Measurements from ENCODE around the gene GOLGA6L1.
"Not testable (repeated sequence)": the region's sequence is repeated elsewhere in the genome, so short reads cannot be mapped to it uniquely, and the experiment has no call there.

The GOLGA6L1 gene

GRCh38 chr15:23136722-23137121, at the start of gene GOLGA6L1:
GOLGA6L1 (minus strand) TSS chr15:23136822; CDS start chr15:23136731, 91 bp downstream.
- not testable (repeated sequence) for DNase-seq

GRCh38 chr15:23181201-23181600, 44.6 kb upstream of the GOLGA6L1 start:
- DNase-seq, result not testable (repeated sequence)

GRCh38 chr15:23180547-23180927, 43.9 kb upstream of the GOLGA6L1 start:
- DNase-seq, result not testable (repeated sequence)

GRCh38 chr15:23179768-23180546, 43.3 kb upstream of the GOLGA6L1 start:
- DNase-seq, result not testable (repeated sequence)

- DNase-seq, result not testable (repeated sequence)
These were observed 40.1 kb upstream of the GOLGA6L1 start for GRCh38 chr15:23176683-23177082.

- not testable (repeated sequence) for DNase-seq
These were observed 39.0 kb upstream of the GOLGA6L1 start for GRCh38 chr15:23175606-23176005.

- DNase-seq, result not testable (repeated sequence)
These were observed 38.1 kb upstream of the GOLGA6L1 start for GRCh38 chr15:23174609-23175140.

GRCh38 chr15:23132787-23133186, 3.8 kb downstream of the GOLGA6L1 start:
- DNase-seq, result not testable (repeated sequence)

- DNase-seq, result no peak
These were observed 18.4 kb downstream of the GOLGA6L1 start for GRCh38 chr15:23118208-23118607.

GRCh38 chr15:23095796-23096195, 40.8 kb downstream of the GOLGA6L1 start:
- no peak for DNase-seq

GRCh38 chr15:23083115-23083514, 53.5 kb downstream of the GOLGA6L1 start:
- DNase-seq, result no peak

- DNase-seq, result not testable (repeated sequence)
These were observed 54.5 kb downstream of the GOLGA6L1 start for GRCh38 chr15:23081996-23082737.

- no peak for DNase-seq
These were observed 55.4 kb downstream of the GOLGA6L1 start for GRCh38 chr15:23081271-23081670.

GRCh38 chr15:23079766-23080165, 56.9 kb downstream of the GOLGA6L1 start:
- no peak for DNase-seq
